Fibroblast of lung (primary cell): ENCODE measurements around the gene MBNL2. TPM values are rescaled to one million over a fixed set of nuclear protein-coding genes. Genes with fewer than 3 reads are reported as not detected.

Experiments
- DNase-seq, 2 donors: peaks; one replicate each; pipeline versions ENCODE4 v3.0.0 to v3.0.0-alpha.2; 2010; ENCODE audit warnings: low read depth in 2 of 2
- H2AFZ ChIP-seq: 2 replicates; pipeline ENCODE4 v1.5.1; 2012; ENCODE audit warnings: low read length, control low read depth, inconsistent platforms
- H3K27ac ChIP-seq: 2 replicates; pipeline ENCODE4 v1.5.1; 2011; ENCODE audit warnings: low read length, control low read depth; ENCODE audit not compliant: insufficient read depth
- H3K27me3 ChIP-seq: 2 replicates; pipeline ENCODE4 v1.5.1; 2011; ENCODE audit warnings: mild to moderate bottlenecking, low read length; ENCODE audit not compliant: control insufficient read depth, insufficient read depth
- H3K36me3 ChIP-seq: 2 replicates; pipeline ENCODE4 v1.5.1; 2011; ENCODE audit warnings: low read length; ENCODE audit not compliant: control insufficient read depth, insufficient read depth
- H3K4me1 ChIP-seq: 2 replicates; pipeline ENCODE4 v1.5.1; 2011; ENCODE audit warnings: low read length; ENCODE audit not compliant: control insufficient read depth, insufficient read depth; ENCODE audit errors: extremely low read depth
- H3K4me2 ChIP-seq: 2 replicates; pipeline ENCODE4 v1.5.1; 2011; ENCODE audit warnings: low read length, control low read depth; ENCODE audit not compliant: insufficient read depth; ENCODE audit errors: extremely low read depth
- H3K4me3 ChIP-seq, 4 experiments: fragments of 200-600 bp in 1 of 4; sonication (generic) in 1 of 4; replicated peaks in 1 of 4; 2 replicates each; pipeline ENCODE4 v1.5.1; 2011 to 2016; ENCODE audit warnings: low read length in 4 of 4, low read depth in 3 of 4, mild to moderate bottlenecking in 3 of 4, control low read depth in 2 of 4, inconsistent platforms in 1 of 4, mixed read lengths in 1 of 4; ENCODE audit not compliant: insufficient read depth in 1 of 4; ENCODE audit errors: control extremely low read depth in 1 of 4
- H3K79me2 ChIP-seq: 2 replicates; pipeline ENCODE4 v1.5.1; 2012; ENCODE audit warnings: mild to moderate bottlenecking, low read length, inconsistent platforms; ENCODE audit not compliant: control insufficient read depth, insufficient read depth
- H3K9ac ChIP-seq: 2 replicates; pipeline ENCODE4 v1.5.1; 2011; ENCODE audit warnings: mild to moderate bottlenecking, low read length, control low read depth; ENCODE audit not compliant: insufficient read depth
- H3K9me3 ChIP-seq: 2 replicates; pipeline ENCODE4 v1.5.1; 2012; ENCODE audit warnings: low read depth, low read length; ENCODE audit not compliant: control insufficient read depth, insufficient read depth
- H4K20me1 ChIP-seq: 2 replicates; pipeline ENCODE4 v1.5.1; 2011; ENCODE audit warnings: low read length; ENCODE audit not compliant: control insufficient read depth, insufficient read depth; ENCODE audit errors: extremely low read depth
- EZH2 ChIP-seq: IDR thresholded peaks from 2 replicates; pipeline ENCODE4 v1.5.1; 2012; ENCODE audit warnings: low read length, control low read depth, mild to moderate bottlenecking; ENCODE audit errors: missing control alignments
- polyA plus RNA-seq, 2 donors: library from polyadenylated mRNA; depleted of rRNA in 1 of 2; stranded (reverse) in 1 of 2; unstranded in 1 of 2; fragments of >200 nt; gene quantifications; 2 replicates each; pipeline ENCODE4 v1.2.1, GENCODE V29; 2011 to 2012; ENCODE audit warnings: missing spikeins in 1 of 2
- total RNA-seq: library from RNA; depleted of rRNA; stranded (reverse); fragments of >200 nt; gene quantifications from 2 replicates; pipeline ENCODE4 v1.2.1, GENCODE V29; 2014
- TF ChIP-seq, protein P1 (sequence below), 2 donors: IDR thresholded peaks in 1 of 2; conservative IDR thresholded peaks in 1 of 2; 1 replicate in 1 of 2; 2 replicates in 1 of 2; pipeline ENCODE4 v1.5.1; 2011 to 2012; ENCODE audit warnings: low read length in 2 of 2, control low read depth in 1 of 2, inconsistent platforms in 1 of 2, low read depth in 1 of 2, mild to moderate bottlenecking in 1 of 2

Gene MBNL2
- total and polyA plus RNA-seq, 2 donors (not counting 1 experiment from before 2014, with no cell fraction given): 48.9 to 61.1 TPM

- H3K79me2 ChIP-seq: peaks cover 55% of the 10 kb centered on the region
- H3K27ac ChIP-seq: peak overlapping the region; percentile 96
- H3K36me3 ChIP-seq: no peaks in the 10 kb centered on the region
- H3K4me1 ChIP-seq: peaks cover 50% of the 10 kb centered on the region
- H3K4me2 ChIP-seq: peak overlapping the region; percentile 61
- H3K9me3 ChIP-seq: no peaks in the 10 kb centered on the region
- no peaks in the 10 kb centered on the region for H4K20me1 ChIP-seq
- no peak overlapping the region for H3K4me3 ChIP-seq
- peak; percentile 91 to 99 for DNase-seq
- TF ChIP-seq EZH2: no peak
- TF ChIP-seq, protein P1, sequence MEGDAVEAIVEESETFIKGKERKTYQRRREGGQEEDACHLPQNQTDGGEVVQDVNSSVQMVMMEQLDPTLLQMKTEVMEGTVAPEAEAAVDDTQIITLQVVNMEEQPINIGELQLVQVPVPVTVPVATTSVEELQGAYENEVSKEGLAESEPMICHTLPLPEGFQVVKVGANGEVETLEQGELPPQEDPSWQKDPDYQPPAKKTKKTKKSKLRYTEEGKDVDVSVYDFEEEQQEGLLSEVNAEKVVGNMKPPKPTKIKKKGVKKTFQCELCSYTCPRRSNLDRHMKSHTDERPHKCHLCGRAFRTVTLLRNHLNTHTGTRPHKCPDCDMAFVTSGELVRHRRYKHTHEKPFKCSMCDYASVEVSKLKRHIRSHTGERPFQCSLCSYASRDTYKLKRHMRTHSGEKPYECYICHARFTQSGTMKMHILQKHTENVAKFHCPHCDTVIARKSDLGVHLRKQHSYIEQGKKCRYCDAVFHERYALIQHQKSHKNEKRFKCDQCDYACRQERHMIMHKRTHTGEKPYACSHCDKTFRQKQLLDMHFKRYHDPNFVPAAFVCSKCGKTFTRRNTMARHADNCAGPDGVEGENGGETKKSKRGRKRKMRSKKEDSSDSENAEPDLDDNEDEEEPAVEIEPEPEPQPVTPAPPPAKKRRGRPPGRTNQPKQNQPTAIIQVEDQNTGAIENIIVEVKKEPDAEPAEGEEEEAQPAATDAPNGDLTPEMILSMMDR (conservative IDR thresholded peaks at IDR 0.05 in 1 of 2, IDR thresholded peaks at IDR 0.05 in 1 of 2; ENCODE audit: low read depth in 1 of 2, low read length in 2 of 2): no peak
- H3K27me3 ChIP-seq: no peaks in the 10 kb centered on the region
- H2AFZ ChIP-seq: no peak overlapping the region
- no peak overlapping the region for H3K9ac ChIP-seq
These were observed 34.2 kb downstream of the MBNL2 start for GRCh38 chr13:97256343-97256783.

GRCh38 chr13:97257228-97257755, 35.2 kb downstream of the MBNL2 start:
- no peak for TF ChIP-seq EZH2
- TF ChIP-seq, protein P1 (conservative IDR thresholded peaks at IDR 0.05 in 1 of 2, IDR thresholded peaks at IDR 0.05 in 1 of 2; ENCODE audit: low read depth in 1 of 2, low read length in 2 of 2): no peak
- no peak overlapping the region for H3K4me3 ChIP-seq
- peaks cover 52% of the 10 kb centered on the region for H3K4me1 ChIP-seq
- peak overlapping the region; percentile 96 for H3K27ac ChIP-seq
- no peaks in the 10 kb centered on the region for H3K36me3 ChIP-seq
- H3K27me3 ChIP-seq: no peaks in the 10 kb centered on the region
- peak overlapping the region; percentile 11 for H3K4me2 ChIP-seq
- no peak for DNase-seq
- H4K20me1 ChIP-seq: no peaks in the 10 kb centered on the region
- H3K9ac ChIP-seq: peak overlapping the region; percentile 20
- H3K9me3 ChIP-seq: no peaks in the 10 kb centered on the region
- peaks cover 59% of the 10 kb centered on the region for H3K79me2 ChIP-seq
- H2AFZ ChIP-seq: no peak overlapping the region

- no peaks in the 10 kb centered on the region for H4K20me1 ChIP-seq
- peak overlapping the region; percentile 96 for H3K27ac ChIP-seq
- peak overlapping the region; percentile 56 for H3K4me2 ChIP-seq
- H3K9me3 ChIP-seq: no peaks in the 10 kb centered on the region
- peak overlapping the region; percentile 20 for H3K9ac ChIP-seq
- peaks cover 52% of the 10 kb centered on the region for H3K4me1 ChIP-seq
- no peaks in the 10 kb centered on the region for H3K27me3 ChIP-seq
- H2AFZ ChIP-seq: no peak overlapping the region
- H3K79me2 ChIP-seq: peaks cover 59% of the 10 kb centered on the region
- DNase-seq: peak; percentile 80 to 96
- H3K4me3 ChIP-seq: no peak overlapping the region
- no peaks in the 10 kb centered on the region for H3K36me3 ChIP-seq
- TF ChIP-seq, protein P1 (conservative IDR thresholded peaks at IDR 0.05 in 1 of 2, IDR thresholded peaks at IDR 0.05 in 1 of 2; ENCODE audit: low read depth in 1 of 2, low read length in 2 of 2): peak in 1 of 2 donors; percentile 28
- TF ChIP-seq EZH2: no peak
These were observed 36.0 kb downstream of the MBNL2 start for GRCh38 chr13:97257800-97258799.
